Activated CD8-positive, alpha-beta T cell treated with anti-CD3 and anti-CD28 coated beads for 36 hours (primary cell): ENCODE measurements around the gene TNFRSF6B. TPM values are rescaled to one million over a fixed set of nuclear protein-coding genes. Genes with fewer than 3 reads are reported as not detected.

Source experiments
- ATAC-seq: fragments of 200-7000 bp; cut with Tn5 transposase; one replicate; pipeline ENCODE4 v1.10.0; 2021; ENCODE audit warnings: mild to moderate bottlenecking, moderate library complexity
- CTCF ChIA-PET: fragments of 350-600 bp; sonication (Branson Sonifier 250); formaldehyde crosslinking; loops from one replicate; lab custom pipeline; 2021; ENCODE audit warnings: antibody characterized with exemption; lab: Charles Lee
- POLR2A ChIA-PET: fragments of 350-600 bp; sonication (Branson Sonifier 250); formaldehyde crosslinking; loops from one replicate; lab custom pipeline; 2021; ENCODE audit warnings: antibody characterized with exemption; lab: Charles Lee
- DNase-seq: peaks from one replicate; pipeline ENCODE4 v3.0.0-alpha.2; 2020
- H3K27ac Mint-ChIP-seq: one replicate; pipeline ENCODE4 v1.8.0; 2021; ENCODE audit warnings: mild to moderate bottlenecking, mixed read lengths
- H3K27me3 Mint-ChIP-seq: one replicate; pipeline ENCODE4 v1.8.0; 2021; ENCODE audit warnings: mixed read lengths
- H3K36me3 Mint-ChIP-seq: one replicate; pipeline ENCODE4 v1.8.0; 2021; ENCODE audit warnings: low read depth, mixed read lengths
- H3K4me1 Mint-ChIP-seq: one replicate; pipeline ENCODE4 v1.8.0; 2021; ENCODE audit warnings: low read depth, mixed read lengths
- H3K4me3 Mint-ChIP-seq: one replicate; pipeline ENCODE4 v1.8.0; 2021; ENCODE audit warnings: mild to moderate bottlenecking, moderate library complexity, mixed read lengths
- H3K9me3 Mint-ChIP-seq: one replicate; pipeline ENCODE4 v1.8.0; 2021; ENCODE audit warnings: mixed read lengths
- intact Hi-C: fragments of 100-400 bp; cut with micrococcal nuclease; formaldehyde crosslinking; loops from one replicate; pipeline ENCODE4 v1.10.0; 2022
- total RNA-seq, 2 experiments: library from RNA; stranded (reverse); gene quantifications; one replicate each; pipeline ENCODE4 v1.2.3, GENCODE V29; 2021
- TF ChIP-seq, protein P1 (sequence below): fragments of 200-600 bp; IDR thresholded peaks from one replicate; pipeline ENCODE4 v1.8.0; 2022; ENCODE audit warnings: antibody characterized with exemption, mild to moderate bottlenecking

Gene TNFRSF6B
- total RNA-seq, 2 experiments from 2014 or later: not detected

DNA sequence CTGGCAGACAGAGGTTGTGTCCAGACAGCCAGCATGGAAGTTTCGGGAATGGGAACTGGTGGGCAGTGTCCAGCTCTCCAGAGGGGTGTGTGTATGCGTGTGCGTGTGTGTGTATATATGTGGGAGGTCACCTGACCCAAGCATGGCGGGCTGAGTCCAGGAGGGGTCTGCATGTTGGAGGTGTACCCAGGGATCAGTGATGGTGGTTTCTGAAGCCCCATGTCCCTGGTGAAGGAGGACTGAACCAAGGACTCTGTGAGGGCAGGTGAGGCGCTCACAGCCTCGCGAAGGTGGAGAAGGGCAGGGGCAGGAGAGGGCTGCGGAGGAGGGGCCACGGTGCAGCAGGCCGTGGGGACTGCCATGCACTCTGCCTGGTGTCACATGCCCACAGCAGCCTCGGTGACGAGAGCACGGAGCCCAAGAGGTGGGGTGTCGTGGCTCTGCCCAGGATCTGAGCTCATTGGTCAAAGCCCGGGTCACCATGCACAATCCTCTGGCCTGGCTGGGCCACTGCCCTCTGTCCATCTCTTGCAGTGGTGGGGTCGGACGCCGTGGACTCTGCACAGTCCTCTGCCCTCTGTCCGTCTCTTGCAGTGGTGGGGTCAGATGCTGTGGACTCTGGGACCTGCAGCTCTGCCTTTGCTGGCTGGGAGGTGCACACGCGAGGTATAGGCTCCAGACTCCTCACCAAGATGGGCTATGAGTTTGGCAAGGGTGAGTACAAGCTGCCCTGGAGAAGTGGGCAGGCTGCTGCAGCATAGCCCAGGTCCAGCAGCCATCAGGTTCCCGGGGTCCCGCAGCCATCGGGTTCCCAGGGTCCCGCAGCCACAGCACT, 37.9 kb downstream of the TNFRSF6B start:
- no peak overlapping the region for H3K4me3 Mint-ChIP-seq

DNA sequence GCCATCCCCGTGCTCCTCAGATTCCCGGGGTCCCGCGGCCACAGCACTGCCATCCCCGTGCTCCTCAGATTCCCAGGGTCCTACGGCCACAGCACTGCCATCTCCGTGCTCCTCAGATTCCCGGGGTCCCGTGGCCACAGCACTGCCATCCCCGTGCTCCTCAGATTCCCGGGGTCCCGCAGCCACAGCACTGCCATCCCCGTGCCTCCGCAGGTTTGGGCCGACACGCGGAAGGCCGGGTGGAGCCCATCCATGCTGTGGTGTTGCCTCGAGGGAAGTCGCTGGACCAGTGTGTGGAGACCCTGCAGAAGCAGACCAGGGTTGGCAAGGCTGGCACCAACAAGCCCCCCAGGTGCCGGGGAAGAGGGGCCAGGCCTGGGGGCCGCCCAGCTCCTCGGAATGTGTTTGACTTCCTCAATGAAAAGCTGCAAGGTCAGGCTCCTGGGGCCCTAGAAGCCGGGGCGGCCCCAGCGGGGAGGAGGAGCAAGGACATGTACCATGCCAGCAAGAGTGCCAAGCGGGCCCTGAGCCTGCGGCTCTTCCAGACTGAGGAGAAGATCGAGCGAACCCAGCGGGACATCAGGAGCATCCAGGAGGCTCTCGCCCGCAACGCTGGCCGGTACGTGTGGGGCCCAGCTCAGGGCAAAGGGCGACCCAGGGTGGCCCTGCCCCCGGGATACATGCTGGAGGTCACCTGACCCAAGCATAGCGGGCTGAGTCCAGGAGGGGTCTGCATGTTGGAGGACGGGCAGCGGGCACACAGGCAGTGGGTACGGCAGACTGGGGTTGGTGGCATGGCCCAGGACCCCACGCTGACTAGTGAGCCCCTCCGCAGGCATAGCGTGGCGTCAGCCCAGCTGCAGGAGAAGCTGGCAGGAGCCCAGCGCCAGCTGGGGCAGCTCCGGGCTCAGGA, 38.8 kb downstream of the TNFRSF6B start:
- no peak overlapping the region for H3K27ac Mint-ChIP-seq
- no peaks in the 10 kb centered on the region for H3K27me3 Mint-ChIP-seq
- peaks cover 11% of the 10 kb centered on the region for H3K36me3 Mint-ChIP-seq
- TF ChIP-seq, protein P1, sequence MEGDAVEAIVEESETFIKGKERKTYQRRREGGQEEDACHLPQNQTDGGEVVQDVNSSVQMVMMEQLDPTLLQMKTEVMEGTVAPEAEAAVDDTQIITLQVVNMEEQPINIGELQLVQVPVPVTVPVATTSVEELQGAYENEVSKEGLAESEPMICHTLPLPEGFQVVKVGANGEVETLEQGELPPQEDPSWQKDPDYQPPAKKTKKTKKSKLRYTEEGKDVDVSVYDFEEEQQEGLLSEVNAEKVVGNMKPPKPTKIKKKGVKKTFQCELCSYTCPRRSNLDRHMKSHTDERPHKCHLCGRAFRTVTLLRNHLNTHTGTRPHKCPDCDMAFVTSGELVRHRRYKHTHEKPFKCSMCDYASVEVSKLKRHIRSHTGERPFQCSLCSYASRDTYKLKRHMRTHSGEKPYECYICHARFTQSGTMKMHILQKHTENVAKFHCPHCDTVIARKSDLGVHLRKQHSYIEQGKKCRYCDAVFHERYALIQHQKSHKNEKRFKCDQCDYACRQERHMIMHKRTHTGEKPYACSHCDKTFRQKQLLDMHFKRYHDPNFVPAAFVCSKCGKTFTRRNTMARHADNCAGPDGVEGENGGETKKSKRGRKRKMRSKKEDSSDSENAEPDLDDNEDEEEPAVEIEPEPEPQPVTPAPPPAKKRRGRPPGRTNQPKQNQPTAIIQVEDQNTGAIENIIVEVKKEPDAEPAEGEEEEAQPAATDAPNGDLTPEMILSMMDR: no peak
- CTCF ChIA-PET: interaction anchor here (1.2 to 2.2 kb wide), 4 partner anchors 20 to 197 kb away, joined by 3 to 17 read pairs (median 5); partner anchors contain the start of genes ARFRP1, PTK6 and ZGPAT
- H3K4me3 Mint-ChIP-seq: no peak overlapping the region
- no peaks in the 10 kb centered on the region for H3K9me3 Mint-ChIP-seq
- no peak for ATAC-seq
- POLR2A ChIA-PET: interaction anchor here (0.7 to 2.0 kb wide), 5 partner anchors 27 to 198 kb away, joined by 3 to 12 read pairs (median 3); partner anchors contain the start of genes ARFRP1, PTK6 and ZGPAT
- intact Hi-C loops: no loop called here
- H3K4me1 Mint-ChIP-seq: peaks cover 24% of the 10 kb centered on the region
- no peak for DNase-seq

More for the DNA sequence above, 37.9 kb downstream of the TNFRSF6B start:
- DNase-seq (no peak), ATAC-seq (no peak)
- ChIA-PET CTCF (no interaction called here), POLR2A (interaction anchor here (0.8 to 1.1 kb wide), 2 partner anchors 26 to 35 kb away, joined by 3 to 4 read pairs; partner anchors contain the start of genes ARFRP1 and ZGPAT)
- Mint-ChIP-seq H3K4me1 (peaks cover 24% of the 10 kb centered on the region), H3K9me3 (no peaks in the 10 kb centered on the region), H3K27ac (no peak overlapping the region), H3K27me3 (no peaks in the 10 kb centered on the region), H3K36me3 (peaks cover 11% of the 10 kb centered on the region)
- TF ChIP-seq, protein P1: no peak
- intact Hi-C loops: no loop called here

DNA sequence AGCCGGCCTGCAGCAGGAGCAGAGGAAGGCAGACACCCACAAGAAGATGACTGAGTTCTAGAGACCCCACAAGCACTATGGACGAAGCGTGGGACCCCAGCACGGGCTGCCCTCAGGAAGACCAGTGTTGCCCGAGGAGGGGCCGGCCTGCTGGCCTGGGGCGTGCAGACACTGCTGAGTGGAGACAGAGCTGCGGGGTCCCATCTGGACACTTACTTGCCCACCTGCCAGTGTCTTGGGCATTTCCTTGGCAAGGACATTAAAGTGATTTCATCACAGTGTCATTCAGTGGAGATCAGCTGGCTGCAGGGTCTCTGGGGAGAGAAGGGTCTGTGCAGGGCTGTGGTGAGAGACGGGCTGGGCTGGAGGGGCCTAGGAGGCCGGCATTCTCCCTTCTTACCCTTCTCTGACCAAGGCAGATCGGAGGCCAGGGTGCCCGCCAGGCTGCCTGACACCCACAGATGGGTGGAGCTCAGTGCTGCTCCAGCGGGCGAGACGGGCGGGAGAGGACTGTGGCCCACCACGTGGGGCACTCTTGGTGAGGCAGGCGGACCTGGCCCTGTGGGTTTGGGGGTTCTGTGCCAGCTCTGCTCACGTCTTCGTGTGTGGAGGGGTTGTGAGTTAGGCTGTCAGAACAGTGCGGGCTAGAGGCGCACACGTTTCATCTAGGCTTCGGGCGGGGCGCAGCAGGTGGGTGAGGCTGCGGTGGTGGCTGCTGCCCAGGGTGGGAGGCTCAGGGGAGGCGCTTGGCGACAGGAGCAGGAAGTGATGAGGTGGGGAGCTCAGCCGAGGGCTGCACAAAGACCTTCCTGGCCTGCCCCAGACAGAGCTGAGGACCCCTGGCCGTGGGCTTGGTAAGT, 39.6 kb downstream of the TNFRSF6B start, which contains the start of gene LIME1:
LIME1 (plus strand) TSS at position 806 of the 860 bp plus-strand sequence. CDS start 886 bp downstream, outside the sequence.
- no peaks in the 10 kb centered on the region for H3K27me3 Mint-ChIP-seq
- peak; percentile 56 for ATAC-seq
- H3K4me3 Mint-ChIP-seq: peak within 1 kb of the TSS; percentile 72
- H3K36me3 Mint-ChIP-seq: peaks cover 11% of the 10 kb centered on the region
- peaks cover 26% of the 10 kb centered on the region for H3K4me1 Mint-ChIP-seq
- H3K9me3 Mint-ChIP-seq: no peaks in the 10 kb centered on the region
- ChIA-PET CTCF (interaction anchor here (0.7 to 2.4 kb wide), 9 partner anchors 15 to 245 kb away, joined by 3 to 17 read pairs (median 5); partner anchors contain the start of genes ARFRP1, PRPF6, PTK6 and ZGPAT), POLR2A (interaction anchor here (0.6 to 2.0 kb wide), 10 partner anchors 9 to 215 kb away, joined by 3 to 12 read pairs (median 4); partner anchors contain the start of genes ARFRP1, PPDPF, PTK6 and ZGPAT)
- peak; percentile 85 for DNase-seq
- TF ChIP-seq, protein P1: no peak
- peak within 1 kb of the TSS; percentile 79 for H3K27ac Mint-ChIP-seq
- intact Hi-C loops: no loop called here

DNA sequence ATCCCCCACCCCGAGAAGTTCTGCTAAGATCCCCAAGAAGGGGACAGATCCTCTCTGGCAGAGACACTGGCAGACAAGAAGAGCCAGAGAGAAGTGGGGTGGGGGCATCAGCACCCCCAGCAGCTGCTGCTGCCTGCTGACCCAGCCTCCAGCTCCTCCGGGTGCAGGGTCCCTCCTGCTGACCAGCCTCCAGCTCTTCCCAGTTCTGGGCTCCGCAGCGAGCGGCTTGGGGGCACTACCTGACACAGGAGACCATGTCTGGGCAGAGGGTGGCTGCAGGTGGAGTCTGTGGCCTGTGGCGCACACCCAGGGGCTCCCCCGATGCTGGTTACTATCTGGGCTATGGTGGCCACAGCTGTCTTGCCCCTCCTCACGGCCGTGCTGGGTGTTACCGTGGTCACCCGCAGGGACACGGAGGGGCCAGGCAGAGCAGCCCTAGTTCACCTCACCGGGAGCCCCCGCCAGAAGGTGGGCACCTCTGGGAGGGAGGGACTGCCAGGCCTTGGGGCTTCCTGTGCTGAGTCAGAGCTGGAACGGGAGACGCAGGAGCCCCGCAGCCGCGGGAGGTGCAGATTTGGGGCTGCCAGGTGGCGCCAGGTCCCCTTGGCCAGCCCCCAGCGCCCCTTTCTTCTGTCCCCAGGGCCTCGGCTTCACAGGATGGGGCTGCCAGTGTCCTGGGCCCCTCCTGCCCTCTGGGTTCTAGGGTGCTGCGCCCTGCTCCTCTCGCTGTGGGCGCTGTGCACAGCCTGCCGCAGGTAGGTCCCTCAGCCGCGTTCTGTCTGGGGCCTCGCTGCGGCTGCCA, 40.6 kb downstream of the TNFRSF6B start:
- ChIA-PET POLR2A (interaction anchor here (0.6 to 2.0 kb wide), 10 partner anchors 10 to 216 kb away, joined by 3 to 12 read pairs (median 4); partner anchors contain the start of genes ARFRP1, PPDPF and ZGPAT), CTCF (interaction anchor here (0.8 to 2.4 kb wide), 9 partner anchors 14 to 244 kb away, joined by 3 to 17 read pairs (median 5); partner anchors contain the start of genes ARFRP1, PRPF6, PTK6 and ZGPAT)
- TF ChIP-seq, protein P1: no peak
- Mint-ChIP-seq H3K4me3 (peak overlapping the region; percentile 72), H3K4me1 (peaks cover 26% of the 10 kb centered on the region), H3K27me3 (no peaks in the 10 kb centered on the region), H3K27ac (peak overlapping the region; percentile 79), H3K36me3 (peaks cover 11% of the 10 kb centered on the region), H3K9me3 (no peaks in the 10 kb centered on the region)
- ATAC-seq (peak; percentile 24), DNase-seq (peak; percentile 75)
- intact Hi-C loops: no loop called here
